Subcutaneous adipose tissue (tissue), 4 donors: ENCODE data around the gene TMEM222. TPM values are rescaled to one million over a fixed set of nuclear protein-coding genes. Genes with fewer than 3 reads are reported as not detected.

Experiments used
- CTCF ChIP-seq: fragments of 450-650 bp; IDR thresholded peaks from one replicate; pipeline ENCODE4 v1.5.1; 2016; ENCODE audit warnings: low read depth, mild to moderate bottlenecking, control low read depth, antibody characterized with exemption, moderate library complexity
- total RNA-seq, 4 donors: library from RNA; depleted of rRNA; stranded (reverse); fragments of >200 nt; gene quantifications; one replicate each; pipeline ENCODE4 v1.1.0, GENCODE V29; 2016

Gene TMEM222
- total RNA-seq, result 10 to 100 TPM; 15.9 to 23.7 (median 18.9) TPM

- no peak for TF ChIP-seq CTCF
Measured at GRCh38 chr1:27321813-27322568, at the start of gene TMEM222. Gene TMEM222, plus strand, starts transcription at chr1:27322163. Its CDS starts 35 bp downstream, at chr1:27322198.

- TF ChIP-seq CTCF, result no peak
Measured at GRCh38 chr1:27274204-27274603, 47.8 kb upstream of the TMEM222 start.

GRCh38 chr1:27275696-27276095 is 46.3 kb upstream of the TMEM222 start:
- no peak for TF ChIP-seq CTCF

- TF ChIP-seq CTCF, result no peak
Measured at GRCh38 chr1:27284425-27285273, 37.3 kb upstream of the TMEM222 start.

GRCh38 chr1:27285274-27285660 is 36.7 kb upstream of the TMEM222 start:
- TF ChIP-seq CTCF, result no peak

GRCh38 chr1:27290581-27290980 is 31.4 kb upstream of the TMEM222 start:
- TF ChIP-seq CTCF, result no peak

GRCh38 chr1:27292106-27292505 is 29.9 kb upstream of the TMEM222 start:
- no peak for TF ChIP-seq CTCF
